CD4-positive, alpha-beta T cell treated with Interleukin-6 for 4 hours (primary cell): Measurements from ENCODE around the gene VAPA.

Source experiments
- DNase-seq: peaks from one replicate; pipeline ENCODE4 v3.0.0-alpha.2; 2020; ENCODE audit warnings: mixed read lengths

Gene VAPA

DNA sequence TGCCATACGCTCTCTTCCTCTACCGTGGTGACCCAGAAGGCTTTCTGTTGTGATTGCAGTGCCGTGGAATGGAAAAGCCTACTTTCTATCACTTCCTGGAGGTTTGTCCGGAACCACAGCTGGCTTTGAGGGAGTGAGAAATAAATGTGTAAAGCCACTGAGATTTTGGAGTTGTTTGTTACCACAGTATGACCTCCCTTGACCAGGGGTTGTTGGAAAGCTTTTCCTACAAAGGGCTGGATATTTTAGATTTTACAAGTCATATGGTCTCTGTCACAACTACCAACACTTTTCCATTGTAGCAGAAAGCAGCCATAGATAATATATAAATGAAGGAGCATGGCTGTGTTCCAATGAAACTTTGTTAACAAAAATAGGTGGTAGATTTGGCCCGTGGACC, 70.3 kb downstream of the VAPA start:
- DNase-seq, result no peak

DNA sequence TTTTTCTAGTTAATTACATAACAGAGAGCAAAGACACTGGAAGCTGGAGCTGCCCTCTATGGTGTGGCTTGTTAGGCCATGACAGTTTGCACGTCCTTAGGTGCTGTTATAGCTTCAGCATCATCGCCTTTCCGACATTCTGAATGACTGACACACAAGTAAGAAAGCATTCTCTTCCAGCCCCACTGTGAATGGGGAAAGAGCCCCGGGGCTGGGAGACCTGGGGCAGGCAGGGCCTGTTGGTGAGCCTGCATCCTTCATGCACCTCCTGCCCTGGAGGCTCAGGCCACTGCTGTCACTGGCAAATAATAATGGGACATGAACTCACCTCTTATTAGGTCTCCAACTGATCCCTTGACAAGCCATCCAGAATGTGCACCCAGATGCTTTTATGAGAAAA, 71.8 kb downstream of the VAPA start:
- DNase-seq, result no peak

DNA sequence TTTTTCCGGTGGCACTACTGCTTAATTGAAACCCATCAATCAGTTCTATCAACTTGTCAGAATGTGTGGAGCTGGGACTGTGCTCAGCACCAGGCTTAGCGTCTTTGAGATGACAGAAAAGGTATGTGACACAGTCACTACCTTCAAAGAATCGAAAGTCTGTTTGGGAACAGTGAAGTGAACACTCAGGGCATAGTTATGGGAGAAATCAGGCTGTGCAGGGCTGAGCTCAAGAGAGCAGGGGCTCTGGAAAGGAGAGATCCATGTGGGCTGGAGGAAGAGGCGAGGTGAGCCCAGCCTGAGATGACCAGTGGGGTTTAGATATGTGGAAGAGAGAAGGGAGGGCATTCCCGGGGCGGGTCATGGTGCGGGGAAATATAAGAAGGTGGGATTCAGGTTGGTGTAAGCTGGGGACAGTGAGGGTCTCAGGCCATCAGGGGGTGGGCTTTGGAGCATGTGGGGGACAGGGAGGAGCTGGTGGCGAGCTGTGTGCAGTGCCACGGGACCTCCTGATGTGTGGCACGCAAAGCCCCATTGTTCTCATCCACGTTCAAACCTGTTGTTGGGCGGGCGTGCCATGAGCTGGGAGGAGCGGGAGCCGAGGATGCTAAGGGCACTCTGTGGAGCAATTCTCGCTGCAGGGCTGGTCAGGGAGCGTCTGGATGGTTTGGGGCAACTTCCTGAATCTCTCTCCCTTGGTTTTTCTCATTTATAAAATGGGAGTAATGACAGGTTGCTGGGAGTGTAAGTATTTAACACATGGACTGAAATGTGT, 72.5 kb downstream of the VAPA start:
- DNase-seq, result no peak

DNA sequence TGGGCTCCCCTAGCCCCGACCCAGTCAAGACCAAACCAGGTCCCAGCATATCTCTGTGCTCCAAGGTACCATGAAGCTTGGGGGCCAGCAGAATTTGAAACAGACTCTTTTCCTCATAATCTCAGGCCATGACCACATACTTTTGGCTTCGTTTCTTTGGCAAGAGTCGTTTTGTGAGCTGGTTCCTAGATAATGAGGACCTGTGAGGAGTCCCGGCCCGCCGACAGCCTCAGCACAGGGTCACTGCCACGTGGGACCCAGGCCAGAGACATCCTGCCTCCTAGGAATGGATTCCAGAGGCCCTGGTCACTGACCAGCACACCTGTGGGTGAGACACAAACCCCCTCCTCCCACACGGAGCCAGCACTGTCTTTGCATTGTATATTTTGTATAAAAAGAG, 73.5 kb downstream of the VAPA start:
- no peak for DNase-seq

DNA sequence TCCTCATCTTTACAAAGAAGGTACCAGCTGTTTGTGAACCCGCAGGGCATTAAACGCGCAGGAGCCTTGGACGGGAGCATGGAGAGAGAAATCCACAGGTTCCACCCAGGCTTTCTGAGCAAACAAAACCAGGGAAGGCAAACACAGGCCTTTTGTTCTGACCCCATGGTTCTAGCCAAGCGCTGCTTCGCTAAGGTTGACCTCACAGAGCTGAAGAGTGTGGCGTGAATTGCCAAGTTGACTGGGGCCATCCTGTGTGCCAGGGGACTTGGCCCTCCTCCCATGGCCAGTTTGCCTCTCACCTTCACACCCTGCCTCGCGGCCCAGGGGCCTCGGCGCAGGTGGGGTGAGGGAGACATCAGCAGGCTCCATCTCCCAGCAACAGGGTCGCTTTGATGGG, 74.1 kb downstream of the VAPA start:
- DNase-seq, result no peak

DNA sequence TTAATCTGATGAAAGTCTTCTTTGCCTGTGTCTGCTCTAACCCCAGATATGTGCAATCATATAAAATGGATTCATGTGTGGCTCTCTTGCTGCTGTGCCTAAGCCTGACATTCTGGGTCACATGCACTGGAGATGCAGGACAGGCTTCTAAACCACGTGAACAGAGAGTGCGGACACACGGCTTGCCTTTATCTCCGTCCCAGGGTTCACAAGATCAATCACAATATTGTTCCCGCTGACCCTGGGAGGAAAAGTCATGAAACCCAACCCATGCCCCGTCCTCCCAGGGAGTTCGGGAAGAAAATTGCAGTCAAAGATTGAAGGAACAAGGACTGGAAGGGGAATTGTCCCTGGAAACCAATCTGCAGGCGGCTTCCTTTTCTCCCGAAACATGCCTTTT, 74.8 kb downstream of the VAPA start:
- no peak for DNase-seq

DNA sequence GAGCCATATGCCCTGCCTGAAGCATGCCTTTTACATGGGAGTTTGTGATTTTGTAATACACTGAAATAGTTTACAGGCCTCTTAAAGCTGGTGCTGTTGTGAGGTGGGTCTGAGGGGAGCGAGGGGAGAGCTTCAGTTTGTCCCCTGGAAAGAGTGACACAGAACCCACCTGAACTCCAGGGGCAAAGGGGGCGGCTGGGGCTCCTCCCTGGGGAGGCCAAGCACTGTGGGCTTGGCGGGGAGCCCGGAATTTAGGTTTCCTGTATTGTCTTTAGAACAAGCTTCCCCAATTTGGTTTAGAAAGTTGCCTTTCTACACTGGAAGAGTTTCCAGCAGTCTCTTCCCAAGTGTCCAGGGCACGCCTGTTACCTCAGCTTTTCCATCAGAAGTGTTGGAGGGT, 75.7 kb downstream of the VAPA start:
- DNase-seq, result no peak

DNA sequence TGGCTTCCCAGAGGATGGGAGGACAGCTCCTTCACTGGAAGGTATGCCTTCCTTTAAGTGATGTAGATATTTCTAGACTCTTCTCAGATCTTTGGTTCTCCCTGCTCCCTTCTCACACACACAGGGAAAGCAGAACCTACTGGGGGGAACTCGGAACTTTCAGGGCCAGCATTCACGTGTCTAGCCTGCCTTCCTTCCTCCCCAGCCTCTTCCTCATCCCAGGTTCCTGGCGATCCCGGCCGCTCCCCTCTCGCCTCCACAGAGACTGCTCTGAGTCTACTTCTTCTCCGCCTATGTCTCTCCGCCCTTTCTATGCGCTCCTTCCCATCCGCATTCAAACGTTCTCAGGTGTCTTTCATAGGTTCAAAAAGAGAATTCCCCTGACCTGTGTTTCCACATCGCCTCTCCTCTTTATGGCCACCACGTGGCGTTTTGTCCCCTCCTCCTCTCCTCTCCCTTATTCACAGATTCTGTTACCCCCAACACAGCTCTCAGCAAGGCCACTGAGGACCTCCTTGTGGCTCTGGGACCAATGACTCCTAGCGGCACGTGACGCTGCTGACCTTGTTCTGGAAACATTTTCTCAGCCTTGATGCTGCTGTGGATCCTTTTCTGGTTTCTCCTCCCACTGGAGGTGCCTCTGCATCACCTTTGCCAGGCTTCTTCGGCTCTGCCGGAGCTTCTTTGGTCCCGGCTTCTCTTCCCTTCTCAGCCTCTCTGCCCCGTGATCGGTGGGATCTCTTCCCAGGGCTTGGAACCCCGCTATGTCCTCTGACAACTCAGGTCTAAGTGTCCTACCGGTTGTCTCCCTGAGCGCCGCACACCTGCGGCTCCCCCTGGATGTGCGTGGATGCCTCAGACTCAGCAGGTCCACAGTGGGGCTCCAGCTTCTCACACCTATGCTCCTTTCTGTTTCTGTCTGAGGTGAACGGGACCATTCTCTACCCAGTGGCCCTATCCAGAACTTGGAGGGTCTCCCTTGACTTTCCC, 77.5 kb downstream of the VAPA start:
- DNase-seq, result no peak

DNA sequence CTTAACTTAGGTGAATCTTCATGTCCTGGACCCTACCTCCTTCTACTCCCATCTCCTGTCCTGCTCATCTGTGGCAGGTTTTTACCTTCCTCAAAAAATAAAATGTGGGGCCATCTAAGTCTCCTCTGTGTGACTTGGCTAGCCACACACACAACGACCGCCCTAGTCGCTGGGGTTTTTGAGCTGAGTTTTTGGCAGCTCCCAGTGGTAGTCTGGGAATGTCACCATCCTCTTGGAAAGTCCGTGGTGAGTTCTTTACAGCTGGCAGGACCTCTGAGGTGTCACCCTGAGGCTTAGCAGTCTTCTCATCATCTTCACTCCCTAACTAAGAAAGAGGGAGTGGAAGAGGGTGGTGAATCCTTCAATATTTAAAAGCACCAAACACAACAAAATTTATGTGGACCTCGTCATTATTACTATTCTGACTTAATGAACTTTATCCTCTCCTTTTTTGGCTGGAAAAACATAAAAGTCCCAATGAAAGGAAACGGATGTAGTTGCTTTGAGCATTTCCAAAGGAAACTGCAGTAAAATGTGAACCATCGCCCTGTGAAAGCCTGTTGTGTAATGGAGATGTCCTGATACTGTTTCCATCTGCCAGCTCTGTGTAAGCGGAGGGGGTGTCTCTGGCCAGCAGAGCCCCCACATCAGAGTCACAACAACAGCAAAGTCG, 78.6 kb downstream of the VAPA start:
- DNase-seq, result no peak

DNA sequence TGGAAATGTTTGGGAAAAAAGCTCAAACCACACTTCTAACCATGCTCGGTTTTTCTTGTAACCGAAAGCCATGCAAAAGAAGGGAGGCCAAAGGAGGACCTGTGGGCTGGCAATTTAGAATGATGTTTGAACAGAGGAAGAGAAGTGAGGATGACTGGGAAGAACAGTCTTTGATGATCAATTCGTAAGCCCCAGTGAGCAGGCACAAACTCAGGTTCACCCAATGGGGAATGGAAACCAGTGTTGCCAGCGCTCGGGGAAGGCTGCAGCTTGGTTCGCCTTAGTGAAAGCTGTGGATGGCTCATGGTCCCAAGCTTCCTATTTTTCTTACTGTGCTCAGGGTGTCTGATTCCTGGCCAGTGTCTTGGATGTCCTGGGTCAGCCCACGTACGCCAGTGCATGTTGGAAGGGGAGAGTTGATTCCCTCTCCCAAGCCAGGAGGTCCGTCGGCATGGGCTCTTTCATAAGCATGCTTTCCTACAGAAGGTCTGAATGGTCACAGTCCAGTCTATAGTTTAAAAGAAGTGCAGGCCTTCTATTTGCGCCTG, 79.2 kb downstream of the VAPA start:
- no peak for DNase-seq

DNA sequence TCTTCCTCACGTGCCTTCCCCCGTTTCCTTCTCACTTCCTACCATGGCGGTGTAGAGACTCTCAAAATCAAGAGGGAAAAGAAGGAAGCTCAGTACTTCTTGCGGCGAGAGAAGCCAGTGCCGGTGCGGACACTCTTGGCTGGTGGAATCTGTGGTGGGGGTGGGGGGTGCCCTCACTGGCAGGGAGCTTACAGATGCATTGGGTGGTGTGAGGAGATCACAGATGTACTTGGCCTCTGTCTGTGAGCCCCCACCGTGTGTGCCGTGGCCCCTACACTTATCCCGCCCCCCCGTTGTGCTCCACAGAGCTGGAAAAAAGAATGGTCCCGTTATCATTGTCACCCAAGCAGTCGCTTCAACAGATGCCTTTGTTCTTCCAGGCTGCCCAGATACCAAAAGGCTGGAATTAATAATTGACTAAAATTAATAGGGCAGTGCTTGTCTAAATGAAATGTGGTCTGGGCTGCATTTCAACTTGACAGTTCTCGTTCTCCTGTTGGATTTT, 79.8 kb downstream of the VAPA start:
- DNase-seq, result no peak

DNA sequence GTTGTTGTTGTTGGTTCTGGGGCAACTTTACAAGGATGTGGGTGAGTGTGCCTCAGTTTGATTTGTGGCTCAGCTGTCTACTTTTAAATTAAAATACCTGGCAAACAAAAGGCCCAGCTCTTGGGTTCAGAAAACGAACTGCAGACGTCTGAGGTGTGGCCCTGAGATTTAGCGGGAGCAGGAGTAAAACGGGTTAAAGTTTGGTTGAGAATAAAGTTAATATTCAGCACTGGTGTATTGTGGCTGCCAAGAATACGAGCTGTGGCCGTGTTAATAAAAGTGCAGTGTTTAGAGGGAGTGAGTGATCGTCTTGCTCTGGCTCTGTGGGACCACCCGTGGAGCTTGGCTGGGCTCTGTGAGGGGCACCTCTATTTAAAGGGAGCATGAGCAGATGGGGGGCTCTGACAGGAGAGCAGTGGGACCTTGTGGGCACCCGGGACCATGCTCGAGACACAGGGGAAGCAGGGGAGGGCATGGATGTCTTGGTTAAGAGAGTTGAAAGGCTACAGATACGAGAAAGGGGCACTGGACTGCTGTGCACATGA, 80.3 kb downstream of the VAPA start:
- DNase-seq, result no peak

DNA sequence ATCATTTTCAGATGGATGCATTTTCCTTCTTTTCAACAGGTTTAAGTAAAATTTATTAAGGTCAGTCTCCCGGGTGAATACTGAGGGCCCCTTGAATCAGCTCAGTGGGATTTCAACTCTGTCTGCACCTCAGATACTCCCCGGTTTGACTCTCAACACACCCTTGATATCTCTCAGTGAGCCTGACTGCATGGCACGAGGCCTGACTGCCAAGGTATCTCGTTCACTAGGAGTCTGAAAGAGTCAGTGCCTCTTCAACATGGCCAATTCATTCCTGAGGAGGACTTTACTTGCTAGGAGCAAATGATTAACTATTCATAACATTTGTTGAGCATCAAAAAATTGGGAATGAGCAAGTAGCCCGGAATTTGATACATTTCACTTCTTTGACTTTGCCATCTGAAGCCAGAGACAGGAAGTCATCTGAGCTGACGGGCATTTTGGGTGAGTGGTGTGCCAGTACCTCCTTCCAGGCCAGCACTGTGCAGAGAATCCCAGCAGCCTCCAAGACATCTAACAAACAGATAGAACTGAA, 81.0 kb downstream of the VAPA start:
- no peak for DNase-seq

DNA sequence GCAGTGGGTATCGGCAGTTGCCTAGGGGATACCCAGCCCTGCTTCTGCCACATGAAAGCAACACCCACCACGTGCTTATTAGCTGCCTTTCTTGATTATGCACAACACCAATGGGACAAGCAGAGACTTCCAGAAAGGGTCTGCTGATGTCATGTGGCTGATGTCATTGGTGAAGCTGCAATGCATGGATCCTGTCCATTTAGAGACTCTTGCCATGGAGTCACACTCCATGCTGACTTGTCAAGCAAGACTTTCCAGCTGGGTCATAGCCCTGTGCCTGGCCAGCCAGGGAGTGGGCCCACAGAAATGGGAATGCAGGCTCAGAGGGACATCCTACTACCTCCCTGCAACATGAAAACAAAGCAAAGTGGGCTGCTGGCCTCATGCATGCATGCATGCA, 81.8 kb downstream of the VAPA start:
- DNase-seq, result no peak

DNA sequence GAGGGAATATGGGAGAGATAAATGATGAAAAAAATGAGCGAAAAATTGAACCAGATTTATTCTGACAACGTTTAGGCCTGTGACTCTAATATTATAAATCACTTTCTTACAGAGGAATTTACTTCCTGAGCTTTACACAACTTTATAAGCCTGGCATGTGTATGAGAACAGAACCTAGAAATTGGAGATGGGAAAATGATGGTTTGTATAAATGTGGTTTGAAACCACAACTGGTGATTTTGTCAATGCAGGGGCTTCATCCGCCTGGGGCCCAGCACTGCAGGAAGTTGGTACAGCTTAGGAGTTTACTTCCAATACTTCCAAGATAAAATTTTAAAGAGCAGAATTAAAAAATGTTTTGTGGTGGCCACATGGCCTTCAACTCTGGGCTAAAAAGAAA, 82.3 kb downstream of the VAPA start:
- DNase-seq, result no peak

DNA sequence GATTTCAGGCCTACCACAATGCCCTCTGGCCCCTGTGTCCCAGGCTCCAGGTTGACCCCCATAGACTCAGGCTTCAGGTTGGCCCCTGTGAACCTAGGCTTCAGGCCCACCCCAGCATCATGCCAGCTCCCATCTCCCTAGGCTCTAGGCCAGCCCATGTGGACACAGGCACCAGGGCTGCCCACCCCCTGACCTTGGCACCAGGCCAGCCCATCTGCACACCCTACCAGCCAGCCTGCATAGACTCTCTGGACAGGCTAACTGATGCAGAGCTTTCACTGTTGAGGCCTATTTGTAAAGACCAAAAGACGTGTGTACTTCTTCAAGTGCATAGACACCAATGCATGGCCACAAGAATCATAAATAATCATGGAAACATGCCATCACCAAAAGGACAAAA, 83.9 kb downstream of the VAPA start:
- DNase-seq, result no peak

DNA sequence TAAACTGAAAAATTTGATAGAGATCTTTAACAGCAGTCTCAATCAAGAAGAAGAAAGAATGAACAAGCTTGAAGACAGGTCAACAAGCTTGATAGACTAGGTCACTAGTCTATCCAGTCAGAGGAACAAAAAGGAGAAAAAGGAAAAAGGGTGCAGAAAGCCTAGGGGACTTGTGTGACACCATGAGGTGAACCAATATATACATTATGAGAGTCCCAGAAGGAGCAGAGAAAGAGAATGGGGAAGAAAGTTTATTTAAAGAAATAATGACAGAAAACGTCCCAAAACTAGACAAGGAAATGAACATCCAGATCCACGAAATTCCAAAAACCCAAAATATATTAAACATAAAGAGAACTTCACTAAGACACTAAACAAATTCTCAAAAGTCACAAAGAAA, 84.5 kb downstream of the VAPA start:
- DNase-seq, result no peak

DNA sequence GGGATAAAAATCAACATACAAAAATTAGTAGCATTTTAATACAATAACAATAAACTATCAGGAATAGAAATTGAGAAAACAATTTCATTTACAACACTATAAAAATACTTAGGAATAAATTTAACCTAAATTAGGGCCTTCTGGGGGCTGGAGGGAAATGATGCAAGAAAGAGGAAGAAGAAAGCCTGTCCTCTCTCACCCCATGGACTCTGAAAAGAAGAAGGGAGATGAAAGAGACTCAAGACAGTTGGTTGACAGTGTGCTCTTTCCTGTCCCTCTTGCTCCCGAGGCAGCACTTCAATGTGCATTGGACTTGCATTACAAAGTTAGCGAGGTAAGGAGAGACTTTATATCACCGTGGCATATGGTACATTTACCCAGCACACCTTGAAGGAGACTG, 88.5 kb downstream of the VAPA start:
- no peak for DNase-seq

DNA sequence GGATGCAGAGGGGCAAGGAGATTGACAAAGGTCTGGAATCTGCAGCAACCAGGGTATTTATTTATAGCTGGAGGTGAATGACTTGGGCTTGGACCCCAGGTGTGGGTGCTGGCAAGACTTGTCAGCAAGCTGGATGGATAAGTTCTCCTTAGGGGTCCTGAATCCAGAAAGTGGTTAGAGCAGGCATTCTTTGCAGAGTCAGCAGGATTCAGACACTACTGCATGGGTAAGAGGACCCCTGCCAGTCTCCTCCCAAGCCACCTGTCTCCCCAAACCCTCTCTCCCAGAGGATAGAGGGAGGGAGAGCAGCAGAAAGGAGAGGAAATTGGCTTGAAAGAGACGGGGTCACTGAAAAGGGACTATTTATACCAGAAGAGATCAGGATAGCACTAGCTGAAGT, 89.5 kb downstream of the VAPA start:
- DNase-seq, result no peak

DNA sequence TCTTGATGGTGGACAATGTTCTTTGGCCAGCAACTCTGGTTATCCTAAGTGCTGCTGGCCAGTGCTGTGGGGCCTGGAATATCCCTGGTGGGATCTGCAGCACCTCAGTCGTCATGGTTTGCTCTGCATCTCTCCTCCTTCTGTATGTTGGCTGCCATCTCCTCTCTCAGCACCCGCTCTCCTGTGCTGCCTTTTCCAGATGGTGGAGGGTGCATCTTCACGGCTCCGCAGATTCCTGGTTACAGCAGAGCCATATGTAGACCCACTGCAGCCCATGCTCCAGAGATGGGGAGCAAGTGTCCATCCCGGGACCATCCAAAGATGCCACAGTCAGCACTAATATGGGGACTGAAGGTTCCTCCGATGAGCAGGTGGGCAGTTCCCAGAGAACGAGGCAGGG, 90.0 kb downstream of the VAPA start:
- DNase-seq, result no peak

DNA sequence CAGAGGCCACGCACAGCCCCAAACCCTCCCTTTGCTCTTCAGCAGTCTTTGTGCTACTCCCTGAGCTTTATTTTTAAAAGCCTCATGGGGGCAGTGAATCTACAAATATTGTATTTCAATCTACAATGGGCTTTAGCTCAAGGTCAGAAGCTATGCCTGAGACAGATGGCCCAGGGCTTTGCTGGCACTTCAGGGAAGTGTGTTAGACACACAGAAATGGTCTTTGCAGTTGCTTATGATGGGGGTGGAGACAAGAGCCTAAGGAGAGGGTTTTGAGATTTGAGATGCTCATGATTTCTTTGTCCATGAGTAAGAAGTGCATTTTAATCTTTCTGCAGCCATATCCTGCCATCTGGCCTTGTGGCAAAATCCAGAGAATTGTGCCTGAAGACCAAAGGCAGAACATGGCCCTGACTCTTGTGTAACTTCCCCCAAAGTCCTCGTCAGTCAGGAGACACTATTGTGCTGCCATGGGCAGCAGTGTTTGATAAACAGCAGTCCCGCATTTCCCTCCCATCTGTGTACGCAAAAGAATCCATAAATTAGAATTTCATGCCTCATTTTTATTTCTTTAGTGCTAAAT, 92.6 kb downstream of the VAPA start:
- no peak for DNase-seq

DNA sequence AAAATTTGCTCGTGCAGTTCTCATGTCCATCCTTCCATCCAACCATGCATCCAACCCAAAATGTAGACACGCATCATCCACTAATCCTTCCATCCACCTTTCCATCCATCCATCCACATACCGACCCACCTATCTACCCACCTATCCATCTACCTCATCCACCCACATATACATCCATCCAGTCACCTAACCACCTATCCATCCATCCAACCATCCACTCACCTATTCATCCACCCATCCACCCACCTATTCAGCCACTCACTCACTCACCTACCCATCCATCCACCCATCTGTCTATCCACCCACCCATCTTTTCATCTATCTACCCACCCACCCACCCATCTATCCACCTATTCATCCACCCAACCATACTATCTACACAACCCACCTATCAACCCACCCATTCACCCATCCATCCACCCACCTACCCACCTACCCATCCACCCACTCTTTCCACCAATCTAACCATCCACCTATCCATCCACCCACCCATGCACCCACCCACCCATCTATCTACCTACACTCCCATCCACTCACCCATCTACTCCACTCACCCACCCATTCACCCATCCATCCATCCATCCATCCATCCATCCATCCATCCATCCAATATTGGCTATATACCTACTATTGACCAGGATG, 94.3 kb downstream of the VAPA start:
- no peak for DNase-seq
